H1 (cell line): ENCODE results near the gene TANC1. TPM values are rescaled to one million over a fixed set of nuclear protein-coding genes. Genes with fewer than 3 reads are reported as not detected.
A peak's percentile ranks its signal among the peaks of the same experiment; 100 is the strongest.

Experiments used
- CTCF ChIA-PET: fragments of 300-600 bp; sonication (Branson Sonifier 250); formaldehyde crosslinking; loops from one replicate; lab custom pipeline; 2021; ENCODE audit not compliant: partially characterized antibody; lab: Charles Lee
- POLR2A ChIA-PET: fragments of 300-600 bp; sonication (Branson Sonifier 250); formaldehyde crosslinking; loops from one replicate; lab custom pipeline; 2021; ENCODE audit warnings: inconsistent platforms; ENCODE audit not compliant: partially characterized antibody; lab: Charles Lee
- DNase-seq, 2 experiments: peaks; one replicate each; pipeline versions ENCODE4 v3.0.0 to v3.0.0-alpha.2; 2010 to 2022; ENCODE audit warnings: low spot score in 2 of 2, low read depth in 1 of 2, mixed read lengths in 1 of 2
- FAIRE-seq: peaks from 2 replicates; lab custom pipeline; 2011; peaks lifted over from hg19 to GRCh38; lab: Jason Lieb, UNC
- H2AFZ ChIP-seq: 2 replicates; pipeline ENCODE4 v1.8.1; 2012; ENCODE audit warnings: low read length, inconsistent platforms
- H2AK5ac ChIP-seq: 2 replicates; pipeline ENCODE4 v1.6.1; 2013; ENCODE audit warnings: low read depth, low read length
- H2BK120ac ChIP-seq: replicated peaks from 2 replicates; pipeline ENCODE3; 2013; ENCODE audit warnings: low read depth, low read length, inconsistent platforms
- H2BK12ac ChIP-seq: 2 replicates; pipeline ENCODE4 v1.6.1; 2013; ENCODE audit warnings: low read depth, low read length
- H2BK15ac ChIP-seq: 2 replicates; pipeline ENCODE4 v1.6.1; 2013; ENCODE audit warnings: low read length
- H2BK20ac ChIP-seq: 2 replicates; pipeline ENCODE4 v1.6.1; 2013; ENCODE audit warnings: low read length
- H2BK5ac ChIP-seq: 2 replicates; pipeline ENCODE4 v1.6.1; 2013; ENCODE audit warnings: low read depth, low read length
- H3K14ac ChIP-seq: 2 replicates; pipeline ENCODE4 v1.6.1; 2013; ENCODE audit warnings: inconsistent platforms; ENCODE audit not compliant: insufficient read length
- H3K18ac ChIP-seq: 2 replicates; pipeline ENCODE4 v1.6.1; 2013; ENCODE audit warnings: low read length; ENCODE audit errors: extremely low read depth
- H3K23ac ChIP-seq: 2 replicates; pipeline ENCODE4 v1.6.1; 2013; ENCODE audit warnings: inconsistent platforms; ENCODE audit not compliant: insufficient read length
- H3K23me2 ChIP-seq: 2 replicates; pipeline ENCODE4 v1.6.1; 2013; ENCODE audit warnings: low read depth, low read length
- H3K27ac ChIP-seq: 2 replicates; pipeline ENCODE4 v1.6.1; 2011; ENCODE audit warnings: low read depth, low read length, inconsistent platforms
- H3K27me3 ChIP-seq, 4 experiments: replicated peaks in 1 of 4; 1 replicate in 1 of 4; 2 replicates in 3 of 4; pipeline versions ENCODE4 v1.6.1 to v1.8.1; 2011 to 2013; ENCODE audit warnings: low read length in 3 of 4, mild to moderate bottlenecking in 3 of 4, inconsistent platforms in 2 of 4, mixed read lengths in 2 of 4, moderate library complexity in 1 of 4; ENCODE audit not compliant: control insufficient read depth in 3 of 4, insufficient read depth in 3 of 4; ENCODE audit errors: extremely low read depth in 1 of 4
- H3K36me3 ChIP-seq, 4 experiments: 2 replicates each; pipeline versions ENCODE4 v1.6.1 to v1.8.1; 2011 to 2013; ENCODE audit warnings: mild to moderate bottlenecking in 4 of 4, low read length in 3 of 4, moderate library complexity in 2 of 4, control low read depth in 1 of 4, inconsistent platforms in 1 of 4; ENCODE audit not compliant: insufficient read depth in 4 of 4, control insufficient read depth in 2 of 4
- H3K4ac ChIP-seq: replicated peaks from 2 replicates; pipeline ENCODE3; 2013; ENCODE audit warnings: low read length, low read depth, mixed read lengths, inconsistent platforms; ENCODE audit not compliant: insufficient read length
- H3K4me1 ChIP-seq, 4 experiments: replicated peaks in 1 of 4; 1 replicate in 1 of 4; 2 replicates in 3 of 4; pipeline versions ENCODE4 v1.6.1 to v1.8.1; 2011 to 2013; ENCODE audit warnings: low read length in 3 of 4, inconsistent platforms in 2 of 4, mixed read lengths in 1 of 4; ENCODE audit not compliant: insufficient read depth in 4 of 4, control insufficient read depth in 3 of 4
- H3K4me2 ChIP-seq, 2 experiments: 2 replicates each; pipeline versions ENCODE4 v1.6.1 to v1.8.1; 2011 to 2013; ENCODE audit warnings: low read depth in 2 of 2, low read length in 2 of 2, control low read depth in 1 of 2, inconsistent platforms in 1 of 2, mild to moderate bottlenecking in 1 of 2; ENCODE audit not compliant: insufficient read depth in 1 of 2
- H3K4me3 ChIP-seq, 4 experiments: fragments of 200-600, 300-600 bp in 1 of 4; sonication (generic), shearing (Covaris generic), sonication (Bioruptor Twin) in 1 of 4; 2 replicates each; pipeline versions ENCODE4 v1.5.1 to v1.8.1; 2011 to 2016; ENCODE audit warnings: low read length in 4 of 4, low read depth in 3 of 4, control low read depth in 2 of 4, inconsistent platforms in 2 of 4, mild to moderate bottlenecking in 2 of 4, mixed read lengths in 1 of 4, moderate library complexity in 1 of 4; ENCODE audit not compliant: insufficient read depth in 2 of 4; ENCODE audit errors: extremely low read depth in 1 of 4
- H3K56ac ChIP-seq: replicated peaks from 2 replicates; pipeline ENCODE3; 2013; ENCODE audit warnings: low read depth, mild to moderate bottlenecking, mixed read lengths, low read length, inconsistent platforms; ENCODE audit not compliant: insufficient read length
- H3K79me1 ChIP-seq: 2 replicates; pipeline ENCODE4 v1.6.1; 2013; ENCODE audit warnings: low read depth, low read length, control low read depth
- H3K79me2 ChIP-seq, 2 experiments: 2 replicates each; pipeline versions ENCODE4 v1.6.1 to v1.8.1; 2012 to 2013; ENCODE audit warnings: low read length in 2 of 2, mild to moderate bottlenecking in 2 of 2, inconsistent platforms in 1 of 2; ENCODE audit not compliant: insufficient read depth in 2 of 2, control insufficient read depth in 1 of 2
- H3K9ac ChIP-seq, 4 experiments: replicated peaks in 1 of 4; 1 replicate in 1 of 4; 2 replicates in 3 of 4; pipeline versions ENCODE4 v1.6.1 to v1.8.1; 2011 to 2013; ENCODE audit warnings: low read depth in 3 of 4, low read length in 3 of 4, control low read depth in 2 of 4, mild to moderate bottlenecking in 2 of 4, moderate library complexity in 2 of 4, inconsistent platforms in 1 of 4; ENCODE audit errors: extremely low read depth in 1 of 4
- H3K9me3 ChIP-seq, 2 experiments: 2 replicates each; pipeline versions ENCODE4 v1.6.1 to v1.8.1; 2012 to 2013; ENCODE audit warnings: mild to moderate bottlenecking in 2 of 2, moderate library complexity in 2 of 2, control low read depth in 1 of 2, inconsistent platforms in 1 of 2, low read depth in 1 of 2, low read length in 1 of 2, mixed read lengths in 1 of 2; ENCODE audit not compliant: insufficient read depth in 2 of 2
- H4K20me1 ChIP-seq, 2 experiments: replicated peaks in 1 of 2; 2 replicates each; pipeline versions ENCODE3 to v1.8.1; 2011 to 2013; ENCODE audit warnings: inconsistent platforms in 2 of 2, low read length in 2 of 2, mild to moderate bottlenecking in 1 of 2; ENCODE audit not compliant: insufficient read depth in 2 of 2, control insufficient read depth in 1 of 2
- H4K5ac ChIP-seq: 2 replicates; pipeline ENCODE4 v1.6.1; 2013; ENCODE audit warnings: low read length, low read depth, mixed read lengths, inconsistent platforms; ENCODE audit not compliant: insufficient read length
- H4K8ac ChIP-seq: 2 replicates; pipeline ENCODE4 v1.8.0; 2013; ENCODE audit warnings: mild to moderate bottlenecking, moderate library complexity, low read length, inconsistent platforms; ENCODE audit not compliant: insufficient read depth; ENCODE audit errors: extremely low read depth
- H4K91ac ChIP-seq: replicated peaks from 2 replicates; pipeline ENCODE3; 2013; ENCODE audit warnings: low read length, mixed read lengths, inconsistent platforms; ENCODE audit not compliant: insufficient read length
- HDAC2 ChIP-seq, 2 experiments: fragments of 300-600 bp in 1 of 2; sonication (generic) in 1 of 2; IDR thresholded peaks; 2 replicates each; pipeline ENCODE4 v1.6.1; 2011 to 2012; ENCODE audit warnings: low read depth in 2 of 2, low read length in 2 of 2, mild to moderate bottlenecking in 2 of 2, moderate library complexity in 2 of 2, borderline replicate concordance in 1 of 2, inconsistent platforms in 1 of 2
- POLR2AphosphoS5 ChIP-seq: IDR thresholded peaks from 2 replicates; pipeline ENCODE4 v1.6.1; 2011; ENCODE audit warnings: low read depth, low read length
- POU5F1 ChIP-seq: IDR thresholded peaks from 2 replicates; pipeline ENCODE4 v1.6.1; 2011; ENCODE audit warnings: low read depth, mild to moderate bottlenecking, low read length, moderate library complexity
- RXRA ChIP-seq: IDR thresholded peaks from 2 replicates; pipeline ENCODE4 v1.6.1; 2011; ENCODE audit warnings: low read depth, mild to moderate bottlenecking, low read length, moderate library complexity; ENCODE audit not compliant: insufficient read depth
- TBP ChIP-seq: IDR thresholded peaks from 2 replicates; pipeline ENCODE4 v1.6.1; 2011; ENCODE audit warnings: low read depth, low read length, improper control_type of control experiment
- TEAD4 ChIP-seq: IDR thresholded peaks from 2 replicates; pipeline ENCODE4 v1.6.1; 2012; ENCODE audit warnings: low read depth, low read length, inconsistent platforms, mixed read lengths
- WGBS, 2 experiments: shearing (Covaris generic) in 1 of 2; methylation state at CpG; one replicate each; pipeline versions ENCODE4 v1.1.6 to v1.1.7; 2013 to 2015; ENCODE audit warnings: low lambda C conversion rate in 2 of 2, mixed read lengths in 2 of 2, inconsistent platforms in 1 of 2, low coverage in 1 of 2, missing lambda C conversion rate in 1 of 2; ENCODE audit not compliant: insufficient replicate concordance in 2 of 2, insufficient coverage in 1 of 2, insufficient read length in 1 of 2; ENCODE audit errors: extremely low coverage in 1 of 2, missing lambda C conversion rate in 1 of 2; 5-methylcytosine and 5-hydroxymethylcytosine counted together
- polyA plus RNA-seq, 7 experiments: library from polyadenylated mRNA; depleted of rRNA in 3 of 7; stranded (reverse) in 5 of 7; unstranded in 2 of 7; fragments of >200 nt in 5 of 7; fragments of 200-250 nt in 2 of 7; gene quantifications; 1 replicate in 5 of 7; 2 replicates in 1 of 7; 4 replicates in 1 of 7; pipeline versions ENCODE4 v1.2.1 to v1.2.3, GENCODE V29; 2011 to 2013; ENCODE audit warnings: missing spikeins in 2 of 7, mixed read lengths in 2 of 7
- total RNA-seq: library from RNA; stranded (reverse); fragmentation: NEBNext Ultra II Directional; extraction: Animal tissue kit (Norgen Biotek cat#: 25700); gene quantifications from 2 replicates; pipeline ENCODE4 v1.2.1, GENCODE V29; 2021

Gene TANC1
- total and polyA plus RNA-seq, 2 of the 8 experiments (the other 6 are each of a cell fraction or from before 2014, with no cell fraction given): 4.1 to 7.6 TPM

GRCh38 chr2:159044804-159045286, 76.4 kb downstream of the TANC1 start:
- Histone ChIP-seq H3K9me3 (peaks cover 16 to 17% of the 10 kb centered on the region in 2 experiments), H4K5ac (no peak overlapping the region), H4K8ac (no peak overlapping the region), H2BK5ac (no peak overlapping the region), H3K9ac (no peak overlapping the region), H2BK20ac (no peak overlapping the region), H2AK5ac (no peak overlapping the region), H2BK12ac (no peak overlapping the region), H3K14ac (no peak overlapping the region), H3K27me3 (no peaks in the 10 kb centered on the region), H3K4ac (no peak overlapping the region), H3K4me2 (no peak overlapping the region), H3K56ac (no peak overlapping the region), H2BK15ac (no peak overlapping the region), H3K23ac (no peak overlapping the region), H3K79me2 (no peaks in the 10 kb centered on the region), H3K18ac (no peak overlapping the region), H3K4me3 (no peak overlapping the region), H4K91ac (no peak overlapping the region), H3K36me3 (no peaks in the 10 kb centered on the region; a peak in 1 of 8 replicates), H3K23me2 (no peaks in the 10 kb centered on the region; the same call in 1 of the 2 replicates), H2BK120ac (no peak overlapping the region), H3K27ac (no peak overlapping the region), H3K79me1 (no peaks in the 10 kb centered on the region; the same call in 1 of the 2 replicates), H4K20me1 (no peaks in the 10 kb centered on the region), H3K4me1 (peaks cover 0 to 7% (median 2%) of the 10 kb centered on the region in 4 experiments; a peak in 1 of 7 replicates), H2AFZ (no peak overlapping the region)
- DNase-seq (peak in 1 of 2 experiments; percentile 43), FAIRE-seq (no peak)
- 82% methylated on average over 4 of the region's 4 CpGs; no CpG with 5 or more reads in 1 of the 2 experiments for WGBS, 2 experiments
- CTCF ChIA-PET: interaction anchor here (0.7 to 3.0 kb wide), 5 partner anchors 9 to 74 kb away, joined by 3 to 10 read pairs (median 5); no protein-coding TSS in a partner anchor
- TF ChIP-seq TEAD4 (no peak), TBP (no peak), RXRA (no peak), HDAC2 (IDR thresholded peaks at IDR 0.05; ENCODE audit: borderline replicate concordance in 1 of 2, low read depth in 2 of 2, low read length in 2 of 2) (no peak), POLR2AphosphoS5 (no peak), POU5F1 (no peak)
- POLR2A ChIA-PET: no interaction called here
